GM18499 (cell line): ENCODE measurements around the gene ACYP2.

Source experiments
- ATAC-seq: cut with Tn5 transposase; IDR thresholded peaks from one replicate; pipeline ENCODE4 v1.9.1; 2021; ENCODE audit warnings: moderate number of reproducible peaks; ENCODE audit not compliant: insufficient read depth, unreplicated experiment

The ACYP2 gene

GRCh38 chr2:54208364-54209240 is 93.2 kb downstream of the ACYP2 start:
- ATAC-seq, result no peak

- ATAC-seq, result no peak
Measured at GRCh38 chr2:54209379-54209778, 94.0 kb downstream of the ACYP2 start.

GRCh38 chr2:54212456-54212855 is 97.0 kb downstream of the ACYP2 start:
- ATAC-seq, result no peak

- no peak for ATAC-seq
Measured at GRCh38 chr2:54213082-54213481, 97.7 kb downstream of the ACYP2 start.

- ATAC-seq, result no peak
Measured at GRCh38 chr2:54224997-54225396, 109.6 kb downstream of the ACYP2 start.

- no peak for ATAC-seq
Measured at GRCh38 chr2:54226260-54226659, 110.8 kb downstream of the ACYP2 start.

- ATAC-seq, result no peak
Measured at GRCh38 chr2:54227798-54228197, 112.4 kb downstream of the ACYP2 start.

- ATAC-seq, result no peak
Measured at GRCh38 chr2:54228945-54229344, 113.5 kb downstream of the ACYP2 start.

GRCh38 chr2:54233832-54234649 is 118.6 kb downstream of the ACYP2 start:
- ATAC-seq, result no peak

- no peak for ATAC-seq
Measured at GRCh38 chr2:54237428-54237827, 122.0 kb downstream of the ACYP2 start.

- no peak for ATAC-seq
Measured at GRCh38 chr2:54239427-54239826, 124.0 kb downstream of the ACYP2 start.

- no peak for ATAC-seq
Measured at GRCh38 chr2:54240515-54241469, 125.4 kb downstream of the ACYP2 start.

GRCh38 chr2:54247115-54247514 is 131.7 kb downstream of the ACYP2 start:
- ATAC-seq, result no peak

GRCh38 chr2:54249629-54250028 is 134.2 kb downstream of the ACYP2 start:
- no peak for ATAC-seq

- no peak for ATAC-seq
Measured at GRCh38 chr2:54254180-54254579, 138.8 kb downstream of the ACYP2 start.

- ATAC-seq, result no peak
Measured at GRCh38 chr2:54255230-54256090, 140.0 kb downstream of the ACYP2 start.

GRCh38 chr2:54256091-54256694 is 140.8 kb downstream of the ACYP2 start, which contains the start of gene TSPYL6:
TSS of gene TSPYL6 (minus strand) at chr2:54256229. CDS start at chr2:54256151, 78 bp downstream.
- no peak for ATAC-seq

- no peak for ATAC-seq
Measured at GRCh38 chr2:54258166-54258565, 142.8 kb downstream of the ACYP2 start.
